OCI-LY7 (cell line): ENCODE measurements around the gene KCNIP1.

ENCODE experiments used
- CTCF ChIP-seq: fragments of 200-600 bp; sonication (generic); conservative IDR thresholded peaks from 2 replicates; pipeline ENCODE4 v1.5.1; 2014; ENCODE audit warnings: mild to moderate bottlenecking, antibody characterized with exemption, low read length, moderate library complexity, mixed read lengths
- EZH2phosphoT487 ChIP-seq: fragments of 200-600 bp; sonication (generic); IDR thresholded peaks from 2 replicates; pipeline ENCODE4 v1.6.1; 2018; ENCODE audit warnings: low read depth, borderline replicate concordance, mild to moderate bottlenecking, mixed run types, antibody characterized with exemption, low read length, moderate library complexity, mixed read lengths

- TF ChIP-seq CTCF, result no peak
- no peak for TF ChIP-seq EZH2phosphoT487
Measured at GRCh38 chr5:170584450-170585058, 80.7 kb downstream of the KCNIP1 start.
